Astrocyte of the cerebellum (primary cell): ENCODE data around the gene CHN2.

Experiments used
- DNase-seq: peaks from one replicate; pipeline ENCODE4 v3.0.0-alpha.2; 2011; ENCODE audit warnings: low read depth
- H3K4me3 ChIP-seq: 2 replicates; pipeline ENCODE4 v1.5.1; 2011; ENCODE audit warnings: mild to moderate bottlenecking, low read depth, low read length, moderate library complexity
- CTCF ChIP-seq: IDR thresholded peaks from 2 replicates; pipeline ENCODE4 v1.5.1; 2012; ENCODE audit warnings: low read length, low read depth, moderate library complexity, mild to moderate bottlenecking; ENCODE audit errors: missing control alignments
- in situ Hi-C: cut with HindIII; loops from 2 replicates; pipeline ENCODE4 v1.10.0; 2017; ENCODE audit warnings: low sequenced_read_pairs

The CHN2 gene

GRCh38 chr7:29384277-29384676 lies 189.7 kb downstream of the CHN2 start:
- no peak for DNase-seq
- in situ Hi-C loops = no loop called here
- TF ChIP-seq CTCF = no peak
- no peak overlapping the region for H3K4me3 ChIP-seq

- no peak for TF ChIP-seq CTCF
Observed at GRCh38 chr7:29385214-29385814, 190.7 kb downstream of the CHN2 start.

GRCh38 chr7:29386196-29386765 lies 191.7 kb downstream of the CHN2 start:
- DNase-seq = no peak
- TF ChIP-seq CTCF = no peak
- in situ Hi-C loops = no loop called here
- H3K4me3 ChIP-seq = no peak overlapping the region

More at GRCh38 chr7:29385214-29385814, 190.7 kb downstream of the CHN2 start:
- in situ Hi-C loops = no loop called here
- H3K4me3 ChIP-seq = no peak overlapping the region
- no peak for DNase-seq

GRCh38 chr7:29391262-29391661 lies 196.7 kb downstream of the CHN2 start:
- H3K4me3 ChIP-seq = no peak overlapping the region
- in situ Hi-C loops = no loop called here
- no peak for TF ChIP-seq CTCF
- no peak for DNase-seq

GRCh38 chr7:29394321-29394720 lies 199.7 kb downstream of the CHN2 start:
- in situ Hi-C loops = no loop called here

GRCh38 chr7:29396563-29396962 lies 202.0 kb downstream of the CHN2 start:
- no peak overlapping the region for H3K4me3 ChIP-seq
- in situ Hi-C loops = no loop called here
- no peak for DNase-seq
- TF ChIP-seq CTCF = no peak

More at GRCh38 chr7:29394321-29394720, 199.7 kb downstream of the CHN2 start:
- DNase-seq = no peak
- H3K4me3 ChIP-seq = no peak overlapping the region
- TF ChIP-seq CTCF = no peak
